Mammary epithelial cell (primary cell): ENCODE results near the gene PYY.

ENCODE experiments used
- EZH2 ChIP-seq: IDR thresholded peaks from 2 replicates; pipeline ENCODE4 v1.6.1; 2012; ENCODE audit warnings: low read length, inconsistent platforms, borderline replicate concordance
- TF ChIP-seq, protein P1 (sequence below), 2 donors: IDR thresholded peaks in 1 of 2; conservative IDR thresholded peaks in 1 of 2; 2 replicates each; pipeline ENCODE4 v1.5.1; 2011 to 2012; ENCODE audit warnings: inconsistent platforms in 2 of 2, low read length in 2 of 2, mild to moderate bottlenecking in 2 of 2, control low read depth in 1 of 2, low read depth in 1 of 2; ENCODE audit not compliant: insufficient read depth in 1 of 2; ENCODE audit errors: extremely low read depth in 1 of 2

DNA sequence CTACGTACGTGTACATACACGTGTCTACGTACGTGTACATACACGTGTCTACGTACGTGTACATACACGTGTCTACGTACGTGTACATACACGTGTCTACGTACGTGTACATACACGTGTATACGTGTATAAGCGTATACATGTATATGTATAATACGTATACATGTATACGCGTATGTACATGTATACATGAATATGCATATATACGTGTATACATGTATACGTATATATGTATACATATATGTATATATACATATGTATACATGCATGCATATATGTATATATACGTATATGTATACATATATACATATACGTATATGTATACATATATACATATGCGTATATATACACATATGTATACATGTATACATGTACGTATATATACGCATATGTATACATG, 22.2 kb upstream of the PYY start:
- TF ChIP-seq, protein P1, sequence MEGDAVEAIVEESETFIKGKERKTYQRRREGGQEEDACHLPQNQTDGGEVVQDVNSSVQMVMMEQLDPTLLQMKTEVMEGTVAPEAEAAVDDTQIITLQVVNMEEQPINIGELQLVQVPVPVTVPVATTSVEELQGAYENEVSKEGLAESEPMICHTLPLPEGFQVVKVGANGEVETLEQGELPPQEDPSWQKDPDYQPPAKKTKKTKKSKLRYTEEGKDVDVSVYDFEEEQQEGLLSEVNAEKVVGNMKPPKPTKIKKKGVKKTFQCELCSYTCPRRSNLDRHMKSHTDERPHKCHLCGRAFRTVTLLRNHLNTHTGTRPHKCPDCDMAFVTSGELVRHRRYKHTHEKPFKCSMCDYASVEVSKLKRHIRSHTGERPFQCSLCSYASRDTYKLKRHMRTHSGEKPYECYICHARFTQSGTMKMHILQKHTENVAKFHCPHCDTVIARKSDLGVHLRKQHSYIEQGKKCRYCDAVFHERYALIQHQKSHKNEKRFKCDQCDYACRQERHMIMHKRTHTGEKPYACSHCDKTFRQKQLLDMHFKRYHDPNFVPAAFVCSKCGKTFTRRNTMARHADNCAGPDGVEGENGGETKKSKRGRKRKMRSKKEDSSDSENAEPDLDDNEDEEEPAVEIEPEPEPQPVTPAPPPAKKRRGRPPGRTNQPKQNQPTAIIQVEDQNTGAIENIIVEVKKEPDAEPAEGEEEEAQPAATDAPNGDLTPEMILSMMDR (conservative IDR thresholded peaks at IDR 0.05 in 1 of 2, IDR thresholded peaks at IDR 0.05 in 1 of 2; ENCODE audit: extremely low read depth in 1 of 2, insufficient read depth in 1 of 2, low read depth in 1 of 2, low read length in 2 of 2) = no peak
- no peak for TF ChIP-seq EZH2
